GM18873 (cell line): ENCODE results near the gene DCP1A.
"Not testable (repeated sequence)": the region's sequence is repeated elsewhere in the genome, so short reads cannot be mapped to it uniquely, and the experiment has no call there.

Experiments used
- ATAC-seq: cut with Tn5 transposase; IDR thresholded peaks from one replicate; pipeline ENCODE4 v1.9.1; 2021; ENCODE audit warnings: mild to moderate bottlenecking, moderate library complexity, moderate number of reproducible peaks; ENCODE audit not compliant: unreplicated experiment, low FRiP score

DCP1A gene

DNA sequence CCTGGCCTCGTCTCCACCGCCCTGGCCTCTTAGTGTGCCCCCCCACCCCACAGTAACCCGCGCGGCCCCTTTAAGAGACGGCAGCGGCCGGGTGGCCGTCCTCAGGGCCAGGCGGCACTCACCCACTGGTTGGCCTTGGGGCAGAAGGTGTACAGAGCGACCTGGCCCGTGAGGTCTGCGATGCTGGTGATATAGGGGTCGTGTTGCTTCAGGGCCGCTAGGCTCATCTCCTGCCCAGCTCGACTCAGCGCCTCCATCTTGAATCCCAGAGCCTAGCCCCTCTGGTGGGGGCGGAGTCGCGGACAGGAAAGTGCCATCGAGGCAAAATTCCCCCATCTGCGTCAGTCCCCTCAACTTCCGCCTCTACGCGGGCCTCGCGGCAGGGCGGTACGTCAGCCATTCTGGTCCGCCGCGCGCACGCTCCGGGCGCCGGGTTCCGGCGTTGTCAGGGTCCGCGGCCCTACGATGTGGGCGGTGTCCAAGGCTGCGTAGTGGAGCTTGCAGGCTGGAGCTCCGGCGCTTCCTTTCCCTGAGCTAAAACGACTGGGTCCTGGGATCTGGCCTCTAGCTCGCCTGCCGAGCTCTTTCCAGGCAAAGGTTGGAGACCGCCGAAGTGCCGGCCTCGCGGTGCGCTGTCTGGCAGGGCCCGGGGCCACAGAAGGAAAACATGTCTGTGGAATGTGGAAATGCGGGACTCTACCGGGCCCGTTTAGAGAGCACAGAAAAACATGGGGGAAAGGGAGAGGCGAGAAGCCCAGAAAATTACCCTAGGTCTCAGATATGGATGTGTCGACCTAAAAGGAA is at the start of gene DCP1A:
Gene DCP1A (minus strand): TSS at position 283 of the 804 bp plus-strand sequence. CDS start 26 bp downstream, at position 257.
- ATAC-seq: peak; percentile 93

DNA sequence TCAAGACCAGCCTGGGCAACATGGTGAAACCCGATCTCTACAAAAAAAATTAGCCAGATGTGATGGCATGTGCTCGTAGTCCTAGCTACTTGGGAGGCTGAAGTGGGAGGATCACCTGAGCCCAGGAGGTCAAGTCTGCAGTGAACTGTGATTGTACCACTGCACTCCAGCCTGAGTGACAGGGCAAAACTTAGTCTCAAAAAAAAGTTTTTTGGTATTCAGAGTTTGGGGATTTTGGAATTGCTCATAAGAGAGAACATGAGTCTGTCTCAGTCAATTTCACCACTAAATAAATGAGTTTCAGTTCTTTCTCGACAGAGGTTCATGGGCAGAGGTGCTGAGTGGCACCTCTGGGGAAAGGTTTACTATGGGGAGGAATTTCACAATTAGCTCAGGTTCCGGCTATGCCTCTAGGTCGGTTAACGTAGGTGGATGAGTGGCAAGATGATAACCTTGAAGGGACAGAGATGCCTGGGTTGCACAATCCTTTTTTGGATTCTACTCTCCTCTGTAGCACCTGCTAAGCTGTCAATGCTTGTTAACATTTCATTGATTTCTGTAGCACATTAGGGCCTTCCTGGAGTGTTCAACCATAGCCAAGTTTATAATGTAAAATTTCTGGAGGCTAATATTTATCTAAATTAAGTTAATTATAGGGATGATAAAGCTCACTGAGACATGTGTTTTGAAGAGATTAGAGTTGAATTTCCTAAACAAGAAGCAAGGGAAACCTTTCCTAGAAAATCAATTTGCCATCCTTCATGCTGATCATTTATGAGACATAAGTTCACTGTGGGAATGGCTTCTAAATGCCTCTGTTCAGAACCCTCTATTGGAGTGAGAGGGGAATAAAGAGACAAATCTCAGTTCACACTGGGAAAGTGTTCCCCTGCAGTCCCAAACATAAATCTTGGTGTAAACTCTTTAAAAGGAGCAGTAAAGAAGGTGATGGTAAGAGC is 37.4 kb upstream of the DCP1A start:
- ATAC-seq: no peak

DNA sequence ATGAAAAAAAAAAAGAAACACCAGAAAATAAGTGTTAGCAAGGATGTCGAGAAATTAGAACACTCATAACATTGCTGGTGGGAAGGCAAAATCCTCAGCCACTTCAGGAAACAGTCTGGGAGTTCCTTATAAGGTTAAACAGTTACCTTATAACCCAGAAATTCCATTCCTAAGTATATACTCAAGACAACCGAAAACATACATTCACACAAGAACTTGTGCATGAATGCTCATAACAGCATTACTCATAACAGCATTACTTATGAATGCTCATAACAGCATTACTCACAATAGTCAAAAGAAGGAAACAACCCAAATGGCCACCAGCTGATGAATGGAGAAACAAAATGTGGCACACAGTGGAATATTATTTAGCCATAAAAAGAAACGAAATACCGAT is 34.8 kb upstream of the DCP1A start:
- no peak for ATAC-seq

DNA sequence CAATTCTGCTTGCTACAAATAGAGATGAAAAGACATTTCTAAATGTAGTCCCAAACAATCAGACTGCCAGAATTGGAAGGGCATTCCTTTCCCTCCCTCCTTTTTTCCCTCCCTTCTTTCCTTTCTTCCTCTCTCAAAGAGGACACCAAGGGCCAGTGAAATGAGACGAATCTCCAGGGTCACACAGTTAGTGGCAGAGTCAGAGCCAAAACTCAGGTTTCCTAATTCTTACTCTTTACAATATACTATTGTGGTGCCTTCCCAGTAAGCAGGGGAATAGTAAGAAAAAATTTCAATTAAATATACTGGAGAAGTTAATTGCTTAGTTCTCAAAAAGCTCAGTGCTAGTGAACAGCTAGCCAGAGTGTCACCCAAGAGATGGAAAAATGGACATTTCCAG is 33.0 kb upstream of the DCP1A start:
- ATAC-seq: no peak

DNA sequence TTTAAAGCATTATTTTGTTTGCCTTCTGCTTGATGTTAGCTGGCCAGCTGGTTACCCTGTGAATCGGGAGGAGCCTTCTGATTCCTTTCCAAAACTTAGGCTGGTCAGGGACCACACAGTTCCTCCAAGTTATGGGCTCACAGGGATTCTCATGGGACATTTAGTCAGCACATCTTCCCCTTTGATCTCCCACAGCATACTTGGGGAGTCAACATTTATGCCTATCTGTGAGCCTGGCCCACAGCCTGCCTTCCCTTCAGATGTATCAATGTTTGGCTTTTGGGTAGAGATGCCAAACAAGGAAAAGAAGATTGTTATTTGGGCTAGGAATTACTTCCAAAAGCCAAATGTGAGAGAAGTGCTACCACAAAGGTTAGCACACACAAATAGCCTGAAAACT is 32.6 kb upstream of the DCP1A start:
- no peak for ATAC-seq

DNA sequence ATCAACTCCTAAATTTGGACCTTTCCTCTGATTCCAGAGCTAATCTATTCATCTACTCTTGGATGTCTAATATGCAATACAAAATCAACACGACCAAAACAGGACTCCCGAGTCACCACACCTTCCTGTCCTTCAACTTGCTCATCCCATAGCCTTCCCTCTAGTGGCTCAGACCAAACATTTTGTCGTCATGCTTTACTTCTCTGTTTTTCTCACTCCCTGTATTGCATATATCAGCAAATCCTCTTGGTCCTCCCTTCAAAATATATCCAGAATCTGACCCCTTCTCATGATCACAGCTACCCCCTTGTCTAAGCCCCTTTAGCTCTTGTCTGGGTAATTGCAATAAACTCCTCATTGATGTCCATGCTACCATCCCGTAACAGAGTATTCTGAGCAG is 30.5 kb upstream of the DCP1A start:
- ATAC-seq: no peak

DNA sequence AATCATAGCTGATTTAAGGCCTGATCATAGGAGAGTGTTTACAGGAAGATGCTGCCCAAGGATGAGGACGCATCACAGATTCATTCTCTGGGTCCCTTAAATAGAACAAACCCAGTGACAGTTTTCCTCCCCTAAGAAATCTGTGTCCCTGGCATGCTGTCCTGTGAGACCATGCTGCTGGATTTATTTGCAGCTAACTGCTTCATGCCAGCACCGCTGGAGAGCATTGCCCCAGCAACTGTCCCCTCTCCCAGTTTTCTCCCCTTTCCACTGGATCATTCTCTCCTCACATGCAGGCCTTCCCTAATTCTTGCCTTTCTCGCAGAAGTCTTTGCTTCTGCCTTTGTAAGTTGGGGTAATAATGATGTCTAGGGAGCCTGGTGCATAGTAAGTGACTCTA is 29.3 kb upstream of the DCP1A start:
- no peak for ATAC-seq

DNA sequence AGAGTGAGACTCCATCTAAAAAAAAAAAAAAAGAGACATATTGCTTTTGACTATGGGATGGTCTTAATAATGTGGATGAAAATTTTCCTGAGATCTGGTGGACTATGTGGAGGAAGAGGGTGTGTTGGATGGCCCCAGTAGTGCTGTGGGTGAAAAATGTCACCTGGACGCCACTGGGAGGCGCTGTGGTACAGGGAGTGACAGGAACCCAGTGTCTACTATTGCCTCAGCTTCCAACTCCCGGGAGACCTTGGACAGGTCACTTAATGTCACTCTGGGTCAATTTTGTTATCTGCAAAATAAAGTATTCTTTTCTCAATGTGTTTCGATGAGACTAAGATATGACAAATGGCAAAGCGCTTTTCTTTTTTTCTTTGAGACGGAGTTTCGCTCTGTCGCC is 27.7 kb upstream of the DCP1A start:
- no peak for ATAC-seq

DNA sequence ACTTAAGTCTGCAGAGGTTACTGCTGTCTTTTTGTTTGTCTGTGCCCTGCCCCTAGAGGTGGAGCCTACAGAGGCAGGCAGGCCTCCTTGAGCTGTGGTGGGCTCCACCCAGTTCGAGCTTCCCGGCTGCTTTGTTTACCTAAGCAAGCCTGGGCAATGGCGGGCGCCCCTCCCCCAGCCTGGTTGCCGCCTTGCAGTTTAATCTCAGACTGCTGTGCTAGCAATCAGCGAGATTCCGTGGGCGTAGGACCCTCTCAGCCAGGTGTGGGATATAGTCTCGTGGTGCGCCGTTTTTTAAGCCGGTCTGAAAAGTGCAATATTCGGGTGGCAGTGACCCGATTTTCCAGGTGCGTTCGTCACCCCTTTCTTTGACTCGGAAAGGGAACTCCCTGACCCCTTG is 23.4 kb upstream of the DCP1A start:
- ATAC-seq: not testable (repeated sequence)

DNA sequence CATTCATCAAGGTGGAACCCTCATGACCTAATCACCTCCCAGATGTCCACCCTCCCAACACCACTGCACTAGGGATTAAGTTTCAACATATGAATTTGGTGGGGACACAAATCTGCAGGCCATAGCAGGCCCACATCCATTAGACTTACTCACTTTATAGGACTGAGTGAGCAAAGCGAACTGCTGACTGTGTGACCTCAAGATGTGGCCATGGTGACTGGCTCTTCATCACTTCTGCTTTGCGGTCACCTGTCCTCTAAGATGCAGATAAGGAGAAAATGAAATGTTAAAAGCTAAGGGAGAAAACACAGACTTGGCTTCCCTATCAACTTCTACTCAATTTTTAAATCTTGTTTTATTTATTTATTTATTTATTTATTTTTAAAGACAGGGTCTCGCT is 14.5 kb upstream of the DCP1A start:
- no peak for ATAC-seq

DNA sequence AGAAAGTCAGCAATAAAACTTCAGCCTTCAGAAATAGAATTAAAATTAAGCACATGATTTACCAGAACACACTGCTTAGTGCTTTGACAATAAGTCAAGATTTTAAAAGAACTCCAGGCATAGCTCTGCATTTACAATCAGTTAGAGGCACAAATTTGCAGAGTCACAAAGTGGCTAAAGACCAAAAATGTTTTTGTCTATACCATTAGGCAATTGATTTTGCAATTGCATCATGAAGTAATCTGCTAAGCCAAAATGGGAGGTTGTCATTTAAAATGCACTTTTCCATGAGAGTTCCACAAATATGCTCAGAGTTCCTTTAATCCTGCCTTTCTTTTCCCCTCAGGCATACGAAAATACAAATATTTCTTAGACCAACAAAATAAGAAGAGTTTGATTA is 10.1 kb upstream of the DCP1A start:
- ATAC-seq: no peak

DNA sequence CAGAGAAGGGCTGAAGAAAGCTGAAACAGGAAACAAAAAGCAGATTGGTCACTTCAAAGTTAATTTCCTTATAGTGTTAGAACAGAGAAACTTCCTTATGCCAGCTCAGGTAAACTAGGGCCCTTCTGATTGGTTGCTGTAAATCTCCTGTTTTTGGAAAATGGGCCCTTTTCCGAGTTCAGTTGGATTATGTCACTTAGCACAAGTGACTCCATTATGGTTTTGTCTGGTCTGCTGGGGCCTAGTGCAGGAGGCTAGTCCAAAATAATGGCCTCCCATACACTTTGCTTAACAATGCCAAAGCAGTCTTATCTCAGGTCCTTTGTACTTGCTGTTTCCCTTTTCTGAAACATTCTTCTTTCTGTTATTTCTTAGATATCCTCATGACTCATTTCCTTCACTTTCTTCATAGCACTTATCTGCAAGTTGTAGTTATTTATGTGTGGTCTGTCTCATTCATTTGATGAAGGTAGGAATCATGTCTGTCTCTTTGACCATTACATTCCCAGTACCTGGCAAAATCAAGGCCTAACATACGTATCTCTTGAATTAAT is 7.7 kb upstream of the DCP1A start:
- ATAC-seq: no peak

DNA sequence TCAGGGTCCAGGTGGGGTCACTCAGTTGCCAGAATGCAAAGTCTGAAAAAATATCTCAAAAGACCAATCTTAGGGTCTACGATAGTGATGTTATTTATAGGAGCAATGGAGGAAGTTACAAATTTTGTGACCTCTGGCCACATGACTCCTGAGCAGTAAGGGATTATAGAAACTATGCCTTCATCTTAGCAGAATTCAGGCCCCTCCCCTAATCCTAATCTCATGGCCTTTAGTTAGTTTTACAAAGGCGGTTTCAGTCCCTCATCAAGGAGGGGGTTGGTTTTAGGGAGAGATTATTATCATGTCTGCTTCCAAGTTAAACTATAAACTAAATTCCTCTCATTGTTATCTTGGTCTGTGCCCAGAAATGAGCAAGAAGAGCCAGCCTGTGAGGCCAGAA is 5.9 kb upstream of the DCP1A start:
- no peak for ATAC-seq

DNA sequence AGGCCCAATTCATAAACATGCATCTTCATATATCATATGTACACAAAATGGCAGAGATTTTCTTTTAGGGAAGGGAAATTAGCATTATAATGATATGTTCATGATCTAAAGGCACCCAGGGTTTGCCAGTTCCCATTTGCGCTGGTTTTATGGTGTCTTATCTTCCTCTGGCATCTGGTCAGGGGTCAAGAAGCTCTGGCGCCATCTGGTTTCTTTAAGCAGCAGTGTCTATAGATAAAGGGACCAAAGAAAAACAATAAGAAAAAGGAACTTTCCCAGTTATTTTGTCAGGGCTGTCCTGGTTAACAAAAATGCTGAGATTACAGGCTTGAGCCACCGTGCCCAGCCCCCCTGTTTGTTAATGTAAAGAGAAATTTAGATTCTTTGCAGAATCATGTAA is 3.3 kb upstream of the DCP1A start:
- no peak for ATAC-seq

DNA sequence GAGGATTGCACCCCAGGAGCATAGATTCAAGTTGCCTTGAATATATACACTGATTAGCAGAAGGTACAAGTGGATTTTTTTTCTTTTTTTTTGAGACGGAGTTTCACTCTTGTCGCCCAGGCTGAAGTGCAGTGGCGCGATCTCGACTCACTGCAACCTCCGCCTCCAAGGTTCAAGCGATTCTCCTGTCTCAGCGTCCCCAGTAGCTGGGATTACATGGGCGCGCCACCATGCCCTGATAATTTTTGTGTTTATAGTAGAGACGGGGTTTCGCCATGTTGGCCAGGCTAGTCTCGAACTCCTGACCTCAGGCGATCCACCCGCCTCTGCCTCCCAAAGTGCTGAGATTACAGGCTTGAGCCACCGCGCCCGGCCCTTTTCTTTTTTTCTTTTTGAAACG is 775 bp upstream of the DCP1A start:
- ATAC-seq: not testable (repeated sequence)

DNA sequence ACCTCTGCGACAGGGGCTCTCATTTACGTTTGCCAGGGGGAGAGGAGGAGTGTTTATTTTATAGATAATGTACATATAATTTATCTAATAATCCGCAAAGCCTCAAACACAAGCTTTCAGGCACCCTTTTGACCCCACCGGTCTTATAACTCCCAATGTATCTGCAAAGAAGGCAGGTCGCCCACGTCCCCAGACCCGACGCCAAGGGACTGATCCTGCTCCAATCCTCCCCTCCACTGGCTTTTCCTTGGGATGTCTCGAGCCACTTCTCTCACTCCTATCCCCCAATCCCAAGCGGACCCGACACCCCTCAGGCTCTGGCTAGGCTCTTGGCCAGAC is 452 bp downstream of the DCP1A start:
- no peak for ATAC-seq

DNA sequence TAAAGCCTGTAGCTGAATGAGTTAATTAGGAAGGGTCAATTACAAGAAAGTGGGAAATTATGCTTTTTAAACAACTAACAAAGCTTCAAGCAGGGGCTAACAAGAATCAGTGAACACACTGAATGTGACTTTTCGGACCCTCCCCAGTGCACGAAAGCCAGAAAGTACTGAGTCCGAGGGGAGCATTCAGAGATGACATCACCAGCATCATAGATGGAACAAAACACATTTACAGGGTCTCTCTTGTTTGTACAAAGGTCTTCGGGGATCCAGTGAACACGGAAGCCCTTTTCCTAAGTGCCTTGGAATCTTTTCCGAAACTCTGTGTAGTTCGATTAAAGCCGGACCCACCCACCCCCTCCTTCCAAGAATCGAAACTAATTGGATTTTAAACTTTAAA is 829 bp downstream of the DCP1A start:
- ATAC-seq: no peak

DNA sequence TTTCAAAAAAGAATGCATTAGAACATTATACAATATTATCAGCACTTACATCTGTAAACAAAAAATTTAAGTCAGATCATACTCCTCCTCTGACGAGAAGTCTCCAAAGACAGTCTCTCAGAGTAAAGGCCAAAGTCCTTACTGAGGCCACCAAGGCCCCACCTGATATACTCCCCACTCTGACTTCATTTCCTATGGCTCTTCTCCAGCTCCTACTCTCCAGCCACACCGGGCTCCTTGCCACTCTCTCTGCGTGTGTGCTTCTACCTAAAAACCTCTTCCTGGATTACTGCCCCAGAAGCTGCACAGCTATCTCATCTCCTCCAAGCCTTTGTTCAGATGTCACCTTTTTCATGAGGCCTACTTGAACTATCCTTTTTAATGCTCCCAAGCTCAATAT is 5.0 kb downstream of the DCP1A start:
- no peak for ATAC-seq

DNA sequence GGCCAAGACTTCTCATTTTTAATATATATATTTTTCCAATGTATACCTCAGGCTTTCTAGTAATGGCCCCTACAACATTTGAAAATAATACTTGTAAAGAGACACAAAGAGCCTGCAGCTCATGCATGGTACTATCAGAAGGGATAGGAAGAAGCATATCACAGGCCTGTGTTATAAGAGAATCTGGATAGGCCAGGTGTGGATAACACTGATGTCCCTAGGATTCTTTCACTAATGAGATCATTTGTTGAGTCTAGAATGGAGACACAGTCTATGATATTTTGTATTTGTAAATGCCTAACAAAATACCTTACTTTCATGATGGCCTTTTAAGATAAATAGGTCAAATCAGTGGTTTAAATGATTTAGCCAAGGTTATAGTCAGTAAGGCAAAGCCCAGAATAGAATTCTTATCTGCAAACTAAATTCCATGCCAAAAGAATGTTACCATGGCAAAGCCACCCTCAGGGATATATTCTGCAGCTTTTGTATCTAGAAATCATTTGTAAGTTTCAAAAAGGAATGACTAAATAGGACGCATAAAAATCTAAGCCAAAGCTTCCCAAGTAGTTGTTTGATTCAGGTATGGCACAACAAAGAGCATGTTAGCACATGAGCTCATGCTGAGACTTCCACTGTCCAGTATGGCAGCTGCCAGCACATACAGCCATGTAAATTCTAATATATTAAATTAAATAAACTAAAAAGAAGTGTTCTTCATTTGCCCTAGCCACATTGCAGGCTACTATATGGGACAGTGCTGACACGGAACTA is 10.0 kb downstream of the DCP1A start:
- no peak for ATAC-seq

DNA sequence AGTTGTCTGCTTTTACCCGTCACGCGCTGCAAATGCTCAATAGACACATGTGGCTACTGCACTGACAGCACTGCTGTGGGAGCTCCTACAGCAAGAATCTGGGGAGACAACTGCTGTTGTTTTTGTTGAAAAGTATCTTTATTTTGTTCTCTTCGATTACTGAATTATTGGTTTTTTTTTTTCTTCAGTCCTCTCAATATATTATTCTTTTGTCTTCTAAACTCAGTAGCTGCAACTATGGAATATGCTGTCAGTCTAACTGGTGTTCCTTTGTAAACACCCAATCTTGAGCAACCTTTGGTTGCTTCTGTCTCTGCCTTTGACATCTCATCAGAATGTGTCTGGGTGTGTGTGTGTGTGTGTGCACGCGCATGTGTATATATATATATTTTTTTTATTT is 12.6 kb downstream of the DCP1A start:
- ATAC-seq: no peak

DNA sequence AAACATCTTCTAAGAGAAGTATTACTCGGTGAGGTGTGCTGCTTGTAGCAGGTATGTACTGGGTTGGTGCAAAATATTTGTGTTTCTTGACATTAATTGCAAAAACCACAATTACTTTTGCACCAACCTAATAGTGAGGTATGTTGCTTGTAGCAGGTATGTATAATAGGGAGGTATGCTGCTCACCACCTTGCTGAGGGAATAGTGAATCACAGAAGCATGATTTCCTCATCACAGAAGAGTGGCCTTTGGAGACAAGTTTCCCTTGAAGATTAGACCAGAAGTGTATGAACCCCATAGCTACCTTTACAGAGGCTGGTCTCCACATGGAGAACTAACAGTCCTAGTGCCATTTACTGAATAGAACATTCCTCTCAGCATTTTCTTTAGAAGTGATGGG is 15.5 kb downstream of the DCP1A start:
- no peak for ATAC-seq
